IPS DF 6.9 (cell line): ENCODE data around the gene SHC2.

ENCODE experiments used
- DNase-seq: peaks from one replicate; pipeline ENCODE4 v3.0.0-alpha.2; 2013; ENCODE audit warnings: low read depth, low spot score
- H3K27ac ChIP-seq: one replicate; pipeline ENCODE4 v1.5.1; 2013; ENCODE audit warnings: low read length, control low read depth
- H3K27me3 ChIP-seq: 2 replicates; pipeline ENCODE4 v1.6.1; 2013; ENCODE audit warnings: mild to moderate bottlenecking, low read length; ENCODE audit not compliant: control insufficient read depth, insufficient read depth
- H3K36me3 ChIP-seq: 2 replicates; pipeline ENCODE4 v1.6.1; 2013; ENCODE audit warnings: low read length; ENCODE audit not compliant: control insufficient read depth, insufficient read depth
- H3K4me1 ChIP-seq: 2 replicates; pipeline ENCODE4 v1.6.1; 2013; ENCODE audit warnings: low read length; ENCODE audit not compliant: control insufficient read depth, insufficient read depth
- H3K4me3 ChIP-seq: 2 replicates; pipeline ENCODE4 v1.5.1; 2013; ENCODE audit warnings: mild to moderate bottlenecking, low read length
- H3K9me3 ChIP-seq: 2 replicates; pipeline ENCODE4 v1.6.1; 2013; ENCODE audit warnings: low read length, inconsistent platforms; ENCODE audit not compliant: control insufficient read depth, insufficient read depth
- WGBS: extraction: QIAGEN DNeasy Blood & Tissue Kit; methylation state at CpG from one replicate; pipeline ENCODE4 v1.1.7; 2013; ENCODE audit warnings: mixed read lengths, missing lambda C conversion rate; ENCODE audit not compliant: insufficient read length, insufficient coverage; 5-methylcytosine and 5-hydroxymethylcytosine counted together

The SHC2 gene

GRCh38 chr19:467554-467953, 6.7 kb upstream of the SHC2 start:
- Histone ChIP-seq H3K27ac (no peak overlapping the region), H3K4me1 (no peaks in the 10 kb centered on the region), H3K27me3 (peaks cover under 1% of the 10 kb centered on the region; the same call in 1 of the 2 replicates), H3K4me3 (no peak overlapping the region), H3K9me3 (no peaks in the 10 kb centered on the region), H3K36me3 (no peaks in the 10 kb centered on the region)
- no CpG with 5 or more reads among the region's 11 CpGs for WGBS
- no peak for DNase-seq

GRCh38 chr19:465056-465816, 4.4 kb upstream of the SHC2 start:
- 100% methylated on average over 2 of the region's 3 CpGs for WGBS
- Histone ChIP-seq H3K9me3 (no peaks in the 10 kb centered on the region), H3K27ac (no peak overlapping the region), H3K36me3 (no peaks in the 10 kb centered on the region), H3K27me3 (peaks cover 7% of the 10 kb centered on the region), H3K4me3 (no peak overlapping the region), H3K4me1 (no peaks in the 10 kb centered on the region)
- DNase-seq: no peak

- Histone ChIP-seq H3K27ac (no peak overlapping the region), H3K27me3 (peaks cover 7% of the 10 kb centered on the region), H3K36me3 (no peaks in the 10 kb centered on the region), H3K9me3 (no peaks in the 10 kb centered on the region), H3K4me3 (no peak overlapping the region), H3K4me1 (no peaks in the 10 kb centered on the region)
- no peak for DNase-seq
- no CpG with 5 or more reads among the region's 9 CpGs for WGBS
These were observed 3.3 kb upstream of the SHC2 start for GRCh38 chr19:464208-464545.

- no peak for DNase-seq
- Histone ChIP-seq H3K4me3 (no peak overlapping the region), H3K27ac (no peak overlapping the region), H3K9me3 (no peaks in the 10 kb centered on the region), H3K4me1 (no peaks in the 10 kb centered on the region), H3K27me3 (peaks cover 7% of the 10 kb centered on the region), H3K36me3 (no peaks in the 10 kb centered on the region; the same call in 1 of the 2 replicates)
- WGBS: no CpG with 5 or more reads among the region's 35 CpGs
These were observed 2.8 kb upstream of the SHC2 start for GRCh38 chr19:463483-464207.

DNA sequence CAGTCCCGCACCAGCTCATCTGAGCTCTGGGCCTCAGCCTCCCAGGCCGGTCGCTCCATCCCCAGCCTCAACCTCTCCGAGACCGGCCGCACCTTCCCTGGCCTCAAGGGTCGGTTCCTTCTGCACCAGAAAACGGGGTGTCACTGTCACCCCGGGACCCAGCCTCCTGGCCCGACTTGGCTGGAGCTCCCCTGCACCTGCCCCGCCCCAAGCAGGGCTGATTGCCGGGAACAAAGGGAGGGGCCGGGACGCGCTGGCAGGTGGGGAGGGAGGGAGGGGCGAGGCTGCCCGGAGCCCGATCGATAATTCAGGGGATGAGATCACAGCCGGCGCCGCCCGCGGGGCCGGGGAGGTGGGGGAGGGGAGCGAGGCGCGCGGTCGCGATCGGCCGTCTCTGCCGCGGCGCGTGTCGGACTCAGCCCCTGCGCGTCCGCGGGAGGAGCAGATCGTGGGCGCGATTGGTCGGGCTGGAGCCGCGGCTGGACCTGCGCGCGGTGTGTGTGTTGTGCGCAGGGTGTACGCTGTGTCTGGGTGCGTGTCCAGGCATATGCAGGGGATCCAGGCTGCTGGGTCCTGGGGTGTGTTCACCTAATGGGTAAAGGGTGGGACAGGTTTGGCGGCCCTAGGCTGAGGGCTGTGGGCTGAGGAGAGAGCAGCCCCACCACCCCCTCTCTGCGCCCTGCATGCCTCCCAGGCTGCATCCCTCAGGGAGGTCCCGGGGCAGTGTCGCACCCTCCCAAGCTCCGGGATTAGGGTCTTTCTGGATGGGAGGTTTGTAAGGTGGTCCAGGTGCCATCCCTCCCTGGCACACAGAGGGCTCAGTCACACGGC, 1.1 kb upstream of the SHC2 start:
- Histone ChIP-seq H3K36me3 (no peaks in the 10 kb centered on the region; the same call in 1 of the 2 replicates), H3K27me3 (peaks cover 7% of the 10 kb centered on the region), H3K4me1 (no peaks in the 10 kb centered on the region), H3K9me3 (no peaks in the 10 kb centered on the region), H3K4me3 (peak overlapping the region; percentile 25; the same call in 1 of the 2 replicates), H3K27ac (no peak overlapping the region)
- WGBS: no CpG with 5 or more reads among the region's 60 CpGs
- DNase-seq: no peak

GRCh38 chr19:459724-460511, 915 bp downstream of the SHC2 start:
- WGBS: no CpG with 5 or more reads among the region's 66 CpGs
- no peak for DNase-seq
- H3K27me3 ChIP-seq: peaks cover 7% of the 10 kb centered on the region
- peak overlapping the region; percentile 59; the same call in 1 of the 2 replicates for H3K4me3 ChIP-seq
- H3K36me3 ChIP-seq: no peaks in the 10 kb centered on the region; the same call in 1 of the 2 replicates
- no peaks in the 10 kb centered on the region for H3K9me3 ChIP-seq
- H3K27ac ChIP-seq: no peak overlapping the region
- H3K4me1 ChIP-seq: no peaks in the 10 kb centered on the region

GRCh38 chr19:458091-459042, 2.5 kb downstream of the SHC2 start:
- WGBS: no CpG with 5 or more reads among the region's 89 CpGs
- Histone ChIP-seq H3K27ac (no peak overlapping the region), H3K4me3 (no peak overlapping the region), H3K27me3 (peaks cover 7% of the 10 kb centered on the region), H3K4me1 (no peaks in the 10 kb centered on the region), H3K36me3 (no peaks in the 10 kb centered on the region; the same call in 1 of the 2 replicates), H3K9me3 (no peaks in the 10 kb centered on the region)
- no peak for DNase-seq

- Histone ChIP-seq H3K27ac (no peak overlapping the region), H3K36me3 (no peaks in the 10 kb centered on the region; the same call in 1 of the 2 replicates), H3K4me1 (no peaks in the 10 kb centered on the region), H3K9me3 (no peaks in the 10 kb centered on the region), H3K27me3 (peaks cover 7% of the 10 kb centered on the region), H3K4me3 (no peak overlapping the region)
- no CpG with 5 or more reads among the region's 30 CpGs for WGBS
- DNase-seq: no peak
These were observed 3.2 kb downstream of the SHC2 start for GRCh38 chr19:457636-458035.

DNA sequence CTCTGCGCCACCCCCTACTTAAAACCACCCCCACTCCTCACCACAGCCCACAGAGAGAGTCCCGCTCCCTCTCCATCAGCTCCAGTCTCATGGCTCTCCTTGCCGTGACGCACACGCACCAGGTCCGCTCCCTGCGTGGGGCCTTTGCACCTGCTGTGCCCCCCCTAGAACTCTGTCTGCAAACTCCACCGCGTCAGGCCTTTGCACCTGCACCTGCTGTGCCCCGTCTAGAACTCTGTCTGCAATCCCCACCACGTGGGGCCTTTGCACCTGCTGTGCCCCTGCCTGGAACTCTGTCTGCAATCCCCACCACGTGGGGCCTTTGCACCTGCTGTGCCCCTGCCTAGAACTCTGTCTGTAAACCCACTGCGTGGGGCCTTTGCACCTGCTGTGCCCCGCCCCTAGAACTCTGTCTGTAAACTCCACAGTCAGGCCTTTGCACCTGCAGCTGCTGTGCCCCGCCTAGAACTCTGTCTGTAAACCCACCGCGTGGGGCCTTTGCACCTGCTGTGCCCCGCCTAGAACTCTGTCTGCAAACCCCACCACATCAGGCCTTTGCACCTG, 4.2 kb downstream of the SHC2 start:
- Histone ChIP-seq H3K4me1 (no peaks in the 10 kb centered on the region), H3K4me3 (no peak overlapping the region), H3K36me3 (no peaks in the 10 kb centered on the region; the same call in 1 of the 2 replicates), H3K27me3 (peaks cover 2% of the 10 kb centered on the region), H3K27ac (no peak overlapping the region), H3K9me3 (no peaks in the 10 kb centered on the region)
- no peak for DNase-seq
- no CpG with 5 or more reads among the region's 18 CpGs for WGBS
